Body of pancreas (tissue), 4 donors: ENCODE data around the gene GNPTG.

Experiments used
- POLR2A ChIP-seq, 3 donors: fragments of 450-650 bp; IDR thresholded peaks; one replicate each; pipeline ENCODE4 v1.6.1; 2016; ENCODE audit warnings: antibody characterized with exemption in 3 of 3, mild to moderate bottlenecking in 2 of 3
- TF ChIP-seq, protein P1 (sequence below), 7 experiments: fragments of 450-650 bp in 4 of 7; fragments of 200-600 bp in 3 of 7; sonication (generic) in 3 of 7; IDR thresholded peaks; one replicate each; pipeline ENCODE4 v1.5.1; 2016 to 2019; ENCODE audit warnings: antibody characterized with exemption in 7 of 7

DNA sequence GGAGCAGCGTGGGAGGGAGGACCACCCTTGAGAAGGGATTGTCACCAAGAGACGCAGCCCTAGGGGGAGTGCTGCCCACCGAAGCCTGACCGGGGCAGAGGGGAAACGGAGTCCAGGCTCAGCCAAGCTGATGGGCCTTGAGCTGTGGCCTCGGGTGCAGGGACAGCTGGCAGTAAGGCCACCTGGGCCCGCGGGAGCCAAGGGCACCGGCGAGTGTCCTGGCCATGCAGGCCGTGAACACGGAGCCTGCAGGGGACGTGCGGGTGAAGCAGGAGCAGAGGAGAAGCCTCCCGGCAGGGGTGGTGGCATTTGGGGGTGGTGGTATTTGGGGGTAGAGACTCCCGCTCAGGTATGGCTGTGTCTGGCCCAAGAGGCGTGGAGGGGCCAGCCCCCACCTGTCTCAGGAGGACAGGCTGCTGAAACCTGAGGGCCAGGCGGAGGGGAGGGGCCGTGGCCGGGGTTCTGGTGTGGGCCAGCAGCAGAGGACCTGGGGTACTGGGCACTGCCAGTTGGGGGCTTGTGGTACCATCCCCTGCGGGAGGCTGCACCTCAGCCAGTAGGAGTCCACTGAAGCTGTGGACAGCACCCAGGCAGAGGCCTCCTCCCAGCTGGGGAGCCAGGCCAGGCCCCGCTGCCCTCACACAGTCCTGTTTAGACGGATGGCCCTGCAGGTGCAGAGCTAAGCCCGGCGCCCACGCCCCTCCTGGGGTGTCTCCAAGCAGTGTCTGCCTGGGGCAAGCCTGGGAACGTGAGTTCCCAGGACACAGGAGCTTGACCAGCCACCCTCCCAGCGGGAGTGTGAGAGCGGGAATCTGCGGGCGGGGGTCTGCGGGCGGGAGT lies 4.5 kb downstream of the GNPTG start:
- TF ChIP-seq, protein P1, sequence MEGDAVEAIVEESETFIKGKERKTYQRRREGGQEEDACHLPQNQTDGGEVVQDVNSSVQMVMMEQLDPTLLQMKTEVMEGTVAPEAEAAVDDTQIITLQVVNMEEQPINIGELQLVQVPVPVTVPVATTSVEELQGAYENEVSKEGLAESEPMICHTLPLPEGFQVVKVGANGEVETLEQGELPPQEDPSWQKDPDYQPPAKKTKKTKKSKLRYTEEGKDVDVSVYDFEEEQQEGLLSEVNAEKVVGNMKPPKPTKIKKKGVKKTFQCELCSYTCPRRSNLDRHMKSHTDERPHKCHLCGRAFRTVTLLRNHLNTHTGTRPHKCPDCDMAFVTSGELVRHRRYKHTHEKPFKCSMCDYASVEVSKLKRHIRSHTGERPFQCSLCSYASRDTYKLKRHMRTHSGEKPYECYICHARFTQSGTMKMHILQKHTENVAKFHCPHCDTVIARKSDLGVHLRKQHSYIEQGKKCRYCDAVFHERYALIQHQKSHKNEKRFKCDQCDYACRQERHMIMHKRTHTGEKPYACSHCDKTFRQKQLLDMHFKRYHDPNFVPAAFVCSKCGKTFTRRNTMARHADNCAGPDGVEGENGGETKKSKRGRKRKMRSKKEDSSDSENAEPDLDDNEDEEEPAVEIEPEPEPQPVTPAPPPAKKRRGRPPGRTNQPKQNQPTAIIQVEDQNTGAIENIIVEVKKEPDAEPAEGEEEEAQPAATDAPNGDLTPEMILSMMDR (IDR thresholded peaks at IDR 0.05): no peak
- TF ChIP-seq POLR2A (IDR thresholded peaks at IDR 0.05): no peak
